WTC11 (cell line): ENCODE measurements around the gene PARM1. TPM values are rescaled to one million over a fixed set of nuclear protein-coding genes. Genes with fewer than 3 reads are reported as not detected.

Source experiments
- ATAC-seq: fragments of 200-7000 bp; cut with Tn5 transposase; 2 replicates; pipeline ENCODE4 v1.10.0; 2021; ENCODE audit warnings: mild to moderate bottlenecking, moderate library complexity
- CTCF ChIA-PET: fragments of 300-600 bp; sonication (Branson Sonifier 250); formaldehyde crosslinking; loops from one replicate; lab custom pipeline; 2021; ENCODE audit warnings: antibody characterized with exemption; lab: Charles Lee
- POLR2A ChIA-PET: fragments of 350-600 bp; sonication (Branson Sonifier 250); formaldehyde crosslinking; loops from one replicate; lab custom pipeline; 2021; ENCODE audit warnings: antibody characterized with exemption; lab: Charles Lee
- DNase-seq: peaks from one replicate; pipeline ENCODE4 v3.0.0; 2021; ENCODE audit warnings: low spot score
- H3K27ac Mint-ChIP-seq: 2 replicates; pipeline ENCODE4 v1.8.0; 2021; ENCODE audit warnings: mixed read lengths
- H3K27me3 Mint-ChIP-seq: 2 replicates; pipeline ENCODE4 v1.8.0; 2021; ENCODE audit warnings: low read depth, mild to moderate bottlenecking, moderate library complexity, mixed read lengths
- H3K36me3 Mint-ChIP-seq: 2 replicates; pipeline ENCODE4 v1.8.0; 2021; ENCODE audit warnings: mixed read lengths
- H3K4me1 Mint-ChIP-seq: 2 replicates; pipeline ENCODE4 v1.8.0; 2022; ENCODE audit warnings: mixed read lengths
- H3K4me3 Mint-ChIP-seq: 2 replicates; pipeline ENCODE4 v1.8.0; 2021; ENCODE audit warnings: mild to moderate bottlenecking, moderate library complexity, mixed read lengths
- H3K9me3 Mint-ChIP-seq: 2 replicates; pipeline ENCODE4 v1.8.0; 2021; ENCODE audit warnings: mixed read lengths
- ATF1 ChIP-seq: sonication (generic); formaldehyde crosslinking; IDR thresholded peaks from 2 replicates; pipeline ENCODE4 v1.8.1; 2023; ENCODE audit warnings: mild to moderate bottlenecking, moderate library complexity, missing genetic modification reagents
- CREM ChIP-seq: sonication (generic); formaldehyde crosslinking; IDR thresholded peaks from 2 replicates; pipeline ENCODE4 v1.8.1; 2022; ENCODE audit warnings: mild to moderate bottlenecking, missing genetic modification reagents, moderate library complexity
- EMX1 ChIP-seq: fragments of 250-450 bp; sonication (Bioruptor Pico); IDR thresholded peaks from 2 replicates; pipeline ENCODE4 v1.8.0; 2021; ENCODE audit warnings: mild to moderate bottlenecking
- FOXP1 ChIP-seq: sonication (generic); formaldehyde crosslinking; IDR thresholded peaks from 2 replicates; pipeline ENCODE4 v1.8.0; 2022; ENCODE audit warnings: missing genetic modification reagents, mild to moderate bottlenecking, moderate library complexity, borderline replicate concordance
- GTF2I ChIP-seq: fragments of 250-450 bp; sonication (Bioruptor Pico); conservative IDR thresholded peaks from 2 replicates; pipeline ENCODE4 v1.4.0; 2021; ENCODE audit warnings: mild to moderate bottlenecking
- HMGA2 ChIP-seq: fragments of 250-450 bp; sonication (Bioruptor Pico); IDR thresholded peaks from 2 replicates; pipeline ENCODE4 v1.4.0; 2021; ENCODE audit warnings: mild to moderate bottlenecking, moderate library complexity
- JAZF1 ChIP-seq: fragments of 250-450 bp; sonication (Bioruptor Pico); IDR thresholded peaks from 2 replicates; pipeline ENCODE4 v1.9.0; 2021; ENCODE audit warnings: moderate library complexity, mild to moderate bottlenecking, inconsistent platforms
- SMAD3 ChIP-seq: sonication (generic); formaldehyde crosslinking; IDR thresholded peaks from 2 replicates; pipeline ENCODE4 v1.8.0; 2022; ENCODE audit warnings: missing genetic modification reagents, mild to moderate bottlenecking, borderline replicate concordance
- SMAD4 ChIP-seq: sonication (generic); formaldehyde crosslinking; IDR thresholded peaks from 2 replicates; pipeline ENCODE4 v1.8.0; 2022; ENCODE audit warnings: mild to moderate bottlenecking, missing genetic modification reagents
- SOX15 ChIP-seq: fragments of 250-450 bp; sonication (Bioruptor Pico); IDR thresholded peaks from 2 replicates; pipeline ENCODE4 v1.9.0; 2021; ENCODE audit warnings: mild to moderate bottlenecking
- SP1 ChIP-seq: sonication (generic); formaldehyde crosslinking; conservative IDR thresholded peaks from 2 replicates; pipeline ENCODE4 v1.8.1; 2022; ENCODE audit warnings: missing genetic modification reagents
- TCF7 ChIP-seq: sonication (generic); formaldehyde crosslinking; IDR thresholded peaks from 2 replicates; pipeline ENCODE4 v1.8.0; 2022; ENCODE audit warnings: mild to moderate bottlenecking, low read depth, missing genetic modification reagents, moderate library complexity
- TEAD1 ChIP-seq: sonication (generic); formaldehyde crosslinking; IDR thresholded peaks from 2 replicates; pipeline ENCODE4 v1.8.0; 2022; ENCODE audit warnings: mild to moderate bottlenecking, missing genetic modification reagents
- ZNF138 ChIP-seq: sonication (generic); formaldehyde crosslinking; conservative IDR thresholded peaks from 2 replicates; pipeline ENCODE4 v1.8.1; 2022; ENCODE audit warnings: mild to moderate bottlenecking, moderate library complexity, missing genetic modification reagents
- ZNF232 ChIP-seq: sonication (generic); formaldehyde crosslinking; IDR thresholded peaks from 2 replicates; pipeline ENCODE4 v1.8.0; 2022; ENCODE audit warnings: mild to moderate bottlenecking, missing genetic modification reagents
- ZNF416 ChIP-seq: fragments of 250-450 bp; sonication (Bioruptor Pico); IDR thresholded peaks from 2 replicates; pipeline ENCODE4 v1.9.0; 2021; ENCODE audit warnings: mild to moderate bottlenecking, inconsistent platforms
- ZNF423 ChIP-seq: fragments of 250-450 bp; sonication (Bioruptor Pico); IDR thresholded peaks from 2 replicates; pipeline ENCODE4 v2.1.2; 2022; ENCODE audit warnings: mild to moderate bottlenecking, moderate library complexity
- total RNA-seq: library from RNA; stranded (reverse); gene quantifications from 3 replicates; pipeline ENCODE4 v1.2.3, GENCODE V29; 2021
- TF ChIP-seq, protein P1 (sequence below): sonication (generic); formaldehyde crosslinking; IDR thresholded peaks from 2 replicates; pipeline ENCODE4 v1.8.0; 2022; ENCODE audit warnings: missing genetic modification reagents
- TF ChIP-seq, protein P2 (sequence below): sonication (generic); formaldehyde crosslinking; IDR thresholded peaks from 2 replicates; pipeline ENCODE4 v1.8.0; 2022; ENCODE audit warnings: mild to moderate bottlenecking, missing genetic modification reagents
- TF ChIP-seq, protein P3 (sequence below): sonication (generic); formaldehyde crosslinking; IDR thresholded peaks from 2 replicates; pipeline ENCODE4 v1.8.1; 2022; ENCODE audit warnings: mild to moderate bottlenecking, missing genetic modification reagents, moderate library complexity, borderline replicate concordance
- TF ChIP-seq, protein P4 (sequence below): sonication (generic); formaldehyde crosslinking; IDR thresholded peaks from 2 replicates; pipeline ENCODE4 v1.8.1; 2023; ENCODE audit warnings: mild to moderate bottlenecking, missing genetic modification reagents
- TF ChIP-seq, protein P5 (sequence below): sonication (generic); formaldehyde crosslinking; IDR thresholded peaks from 2 replicates; pipeline ENCODE4 v1.8.0; 2023; ENCODE audit warnings: missing genetic modification reagents

Gene PARM1
- total RNA-seq, 1 experiment from 2014 or later: 6.3 TPM

DNA sequence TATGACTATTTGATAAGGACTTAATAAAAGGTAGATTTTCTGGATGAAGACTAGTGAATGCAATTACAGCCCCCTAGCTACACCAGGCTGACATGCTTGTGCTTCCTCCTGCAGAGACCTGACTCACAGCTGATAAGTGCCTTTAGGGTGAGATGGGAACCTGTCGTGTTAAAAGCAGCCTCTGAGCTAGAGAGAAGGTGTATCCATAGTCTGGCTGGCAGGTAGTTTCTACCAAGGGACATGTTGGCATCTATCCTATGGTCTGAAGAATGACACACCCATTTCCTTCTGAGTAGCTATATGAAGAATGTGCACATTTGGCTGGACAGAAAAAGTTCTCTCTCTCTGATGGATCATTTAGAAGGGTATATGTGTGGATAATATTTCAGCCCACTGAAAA is 64.1 kb downstream of the PARM1 start:
- Mint-ChIP-seq H3K27ac (no peak overlapping the region), H3K4me1 (no peaks in the 10 kb centered on the region), H3K27me3 (no peaks in the 10 kb centered on the region), H3K36me3 (no peaks in the 10 kb centered on the region), H3K9me3 (peaks cover 11% of the 10 kb centered on the region; the same call in 1 of the 2 replicates), H3K4me3 (no peak overlapping the region)
- ChIA-PET POLR2A (no interaction called here), CTCF (no interaction called here)
- DNase-seq (no peak), ATAC-seq (no peak)
- TF ChIP-seq SMAD4 (CRISPR knock-in tag): no peak
- TF ChIP-seq ZNF232 (CRISPR knock-in tag): no peak
- no peak for TF ChIP-seq SP1
- TF ChIP-seq, protein P1, sequence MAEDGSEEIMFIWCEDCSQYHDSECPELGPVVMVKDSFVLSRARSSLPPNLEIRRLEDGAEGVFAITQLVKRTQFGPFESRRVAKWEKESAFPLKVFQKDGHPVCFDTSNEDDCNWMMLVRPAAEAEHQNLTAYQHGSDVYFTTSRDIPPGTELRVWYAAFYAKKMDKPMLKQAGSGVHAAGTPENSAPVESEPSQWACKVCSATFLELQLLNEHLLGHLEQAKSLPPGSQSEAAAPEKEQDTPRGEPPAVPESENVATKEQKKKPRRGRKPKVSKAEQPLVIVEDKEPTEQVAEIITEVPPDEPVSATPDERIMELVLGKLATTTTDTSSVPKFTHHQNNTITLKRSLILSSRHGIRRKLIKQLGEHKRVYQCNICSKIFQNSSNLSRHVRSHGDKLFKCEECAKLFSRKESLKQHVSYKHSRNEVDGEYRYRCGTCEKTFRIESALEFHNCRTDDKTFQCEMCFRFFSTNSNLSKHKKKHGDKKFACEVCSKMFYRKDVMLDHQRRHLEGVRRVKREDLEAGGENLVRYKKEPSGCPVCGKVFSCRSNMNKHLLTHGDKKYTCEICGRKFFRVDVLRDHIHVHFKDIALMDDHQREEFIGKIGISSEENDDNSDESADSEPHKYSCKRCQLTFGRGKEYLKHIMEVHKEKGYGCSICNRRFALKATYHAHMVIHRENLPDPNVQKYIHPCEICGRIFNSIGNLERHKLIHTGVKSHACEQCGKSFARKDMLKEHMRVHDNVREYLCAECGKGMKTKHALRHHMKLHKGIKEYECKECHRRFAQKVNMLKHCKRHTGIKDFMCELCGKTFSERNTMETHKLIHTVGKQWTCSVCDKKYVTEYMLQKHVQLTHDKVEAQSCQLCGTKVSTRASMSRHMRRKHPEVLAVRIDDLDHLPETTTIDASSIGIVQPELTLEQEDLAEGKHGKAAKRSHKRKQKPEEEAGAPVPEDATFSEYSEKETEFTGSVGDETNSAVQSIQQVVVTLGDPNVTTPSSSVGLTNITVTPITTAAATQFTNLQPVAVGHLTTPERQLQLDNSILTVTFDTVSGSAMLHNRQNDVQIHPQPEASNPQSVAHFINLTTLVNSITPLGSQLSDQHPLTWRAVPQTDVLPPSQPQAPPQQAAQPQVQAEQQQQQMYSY (CRISPR knock-in tag): no peak
- no peak for TF ChIP-seq SOX15 (CRISPR knock-in tag)
- TF ChIP-seq TEAD1 (CRISPR knock-in tag): no peak
- TF ChIP-seq ZNF138 (CRISPR knock-in tag): no peak
- TF ChIP-seq HMGA2 (CRISPR knock-in tag): no peak
- no peak for TF ChIP-seq JAZF1 (CRISPR knock-in tag)
- no peak for TF ChIP-seq EMX1 (CRISPR knock-in tag)
- TF ChIP-seq FOXP1: no peak
- no peak for TF ChIP-seq CREM (CRISPR knock-in tag)
- TF ChIP-seq GTF2I: no peak
- no peak for TF ChIP-seq TCF7 (CRISPR knock-in tag)
- TF ChIP-seq, protein P2, sequence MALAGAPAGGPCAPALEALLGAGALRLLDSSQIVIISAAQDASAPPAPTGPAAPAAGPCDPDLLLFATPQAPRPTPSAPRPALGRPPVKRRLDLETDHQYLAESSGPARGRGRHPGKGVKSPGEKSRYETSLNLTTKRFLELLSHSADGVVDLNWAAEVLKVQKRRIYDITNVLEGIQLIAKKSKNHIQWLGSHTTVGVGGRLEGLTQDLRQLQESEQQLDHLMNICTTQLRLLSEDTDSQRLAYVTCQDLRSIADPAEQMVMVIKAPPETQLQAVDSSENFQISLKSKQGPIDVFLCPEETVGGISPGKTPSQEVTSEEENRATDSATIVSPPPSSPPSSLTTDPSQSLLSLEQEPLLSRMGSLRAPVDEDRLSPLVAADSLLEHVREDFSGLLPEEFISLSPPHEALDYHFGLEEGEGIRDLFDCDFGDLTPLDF: no peak
- TF ChIP-seq, protein P3, sequence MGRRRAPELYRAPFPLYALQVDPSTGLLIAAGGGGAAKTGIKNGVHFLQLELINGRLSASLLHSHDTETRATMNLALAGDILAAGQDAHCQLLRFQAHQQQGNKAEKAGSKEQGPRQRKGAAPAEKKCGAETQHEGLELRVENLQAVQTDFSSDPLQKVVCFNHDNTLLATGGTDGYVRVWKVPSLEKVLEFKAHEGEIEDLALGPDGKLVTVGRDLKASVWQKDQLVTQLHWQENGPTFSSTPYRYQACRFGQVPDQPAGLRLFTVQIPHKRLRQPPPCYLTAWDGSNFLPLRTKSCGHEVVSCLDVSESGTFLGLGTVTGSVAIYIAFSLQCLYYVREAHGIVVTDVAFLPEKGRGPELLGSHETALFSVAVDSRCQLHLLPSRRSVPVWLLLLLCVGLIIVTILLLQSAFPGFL: no peak
- TF ChIP-seq ZNF416 (CRISPR knock-in tag): no peak

DNA sequence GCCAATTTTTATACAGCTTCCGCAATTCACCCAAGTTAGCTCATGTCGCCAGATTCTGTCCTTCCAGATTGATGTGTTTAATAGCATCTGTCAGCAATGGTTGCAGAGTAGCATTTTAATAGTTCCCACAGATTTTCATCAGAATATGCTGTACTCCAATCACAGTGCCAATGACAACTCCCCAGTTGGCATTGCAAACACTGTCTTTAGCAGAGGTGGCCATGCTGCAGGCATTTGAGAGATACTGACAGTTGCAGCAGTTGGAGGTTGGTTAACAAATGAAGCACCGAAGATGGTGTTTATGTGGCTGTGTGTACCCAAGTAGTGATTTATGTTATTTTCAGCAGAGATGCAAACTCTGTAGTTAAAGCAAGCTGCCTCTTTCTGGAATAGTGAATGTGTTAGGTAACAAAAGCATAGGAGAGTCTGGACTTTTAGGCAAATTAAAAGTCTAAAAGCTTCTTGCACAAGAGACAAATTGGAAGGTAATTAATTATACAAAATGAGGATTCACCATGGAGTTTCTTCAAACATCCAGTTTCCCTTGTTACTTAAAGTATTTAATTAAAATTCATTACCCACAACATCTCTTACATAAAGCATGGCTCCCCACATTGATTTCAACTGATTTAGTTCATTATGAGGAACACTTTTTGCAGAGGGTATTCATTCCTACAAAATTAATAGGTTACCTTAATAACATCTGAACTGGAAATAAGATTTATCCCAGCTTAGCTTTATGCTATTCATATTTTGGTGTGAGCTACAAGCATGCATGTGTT is 65.2 kb downstream of the PARM1 start:
- H3K4me1 Mint-ChIP-seq: no peaks in the 10 kb centered on the region
- ChIA-PET CTCF (no interaction called here), POLR2A (no interaction called here)
- ATAC-seq: no peak
- H3K27ac Mint-ChIP-seq: no peak overlapping the region
- H3K27me3 Mint-ChIP-seq: no peaks in the 10 kb centered on the region; the same call in 1 of the 2 replicates
- no peak for DNase-seq
- H3K4me3 Mint-ChIP-seq: no peak overlapping the region
- no peak for TF ChIP-seq ATF1 (CRISPR knock-in tag)
- no peak for TF ChIP-seq ZNF423
- TF ChIP-seq SMAD3: no peak
- TF ChIP-seq, protein P4, sequence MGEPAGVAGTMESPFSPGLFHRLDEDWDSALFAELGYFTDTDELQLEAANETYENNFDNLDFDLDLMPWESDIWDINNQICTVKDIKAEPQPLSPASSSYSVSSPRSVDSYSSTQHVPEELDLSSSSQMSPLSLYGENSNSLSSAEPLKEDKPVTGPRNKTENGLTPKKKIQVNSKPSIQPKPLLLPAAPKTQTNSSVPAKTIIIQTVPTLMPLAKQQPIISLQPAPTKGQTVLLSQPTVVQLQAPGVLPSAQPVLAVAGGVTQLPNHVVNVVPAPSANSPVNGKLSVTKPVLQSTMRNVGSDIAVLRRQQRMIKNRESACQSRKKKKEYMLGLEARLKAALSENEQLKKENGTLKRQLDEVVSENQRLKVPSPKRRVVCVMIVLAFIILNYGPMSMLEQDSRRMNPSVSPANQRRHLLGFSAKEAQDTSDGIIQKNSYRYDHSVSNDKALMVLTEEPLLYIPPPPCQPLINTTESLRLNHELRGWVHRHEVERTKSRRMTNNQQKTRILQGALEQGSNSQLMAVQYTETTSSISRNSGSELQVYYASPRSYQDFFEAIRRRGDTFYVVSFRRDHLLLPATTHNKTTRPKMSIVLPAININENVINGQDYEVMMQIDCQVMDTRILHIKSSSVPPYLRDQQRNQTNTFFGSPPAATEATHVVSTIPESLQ (CRISPR knock-in tag): no peak
- TF ChIP-seq TCF7 (CRISPR knock-in tag): no peak
- TF ChIP-seq, protein P5, sequence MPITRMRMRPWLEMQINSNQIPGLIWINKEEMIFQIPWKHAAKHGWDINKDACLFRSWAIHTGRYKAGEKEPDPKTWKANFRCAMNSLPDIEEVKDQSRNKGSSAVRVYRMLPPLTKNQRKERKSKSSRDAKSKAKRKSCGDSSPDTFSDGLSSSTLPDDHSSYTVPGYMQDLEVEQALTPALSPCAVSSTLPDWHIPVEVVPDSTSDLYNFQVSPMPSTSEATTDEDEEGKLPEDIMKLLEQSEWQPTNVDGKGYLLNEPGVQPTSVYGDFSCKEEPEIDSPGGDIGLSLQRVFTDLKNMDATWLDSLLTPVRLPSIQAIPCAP (CRISPR knock-in tag): no peak
- no peaks in the 10 kb centered on the region for H3K36me3 Mint-ChIP-seq
- peaks cover 5% of the 10 kb centered on the region; the same call in 1 of the 2 replicates for H3K9me3 Mint-ChIP-seq
